ENCODE results near the gene NFIB. TPM values are rescaled to one million over a fixed set of nuclear protein-coding genes. Genes with fewer than 3 reads are reported as not detected.

Gene NFIB
- total and polyA plus RNA-seq, 2 of the 8 experiments (the other 6 are each of a cell fraction or from before 2014, with no cell fraction given) = 2.6 to 13.1 TPM

GRCh38 chr9:14104496-14104895 lies 209.4 kb downstream of the NFIB start:
- Histone ChIP-seq H2BK15ac (ENCODE audit: low read length) (no peak overlapping the region), H2BK5ac (ENCODE audit: low read depth, low read length) (no peak overlapping the region), H3K79me1 (ENCODE audit: low read depth, low read length) (no peaks in the 10 kb centered on the region), H3K4me2 (ENCODE audit: insufficient read depth in 1 of 2, low read depth in 2 of 2, low read length in 2 of 2) (no peak overlapping the region), H3K56ac (replicated peaks; ENCODE audit: insufficient read length, low read depth, low read length) (no peak overlapping the region), H3K23me2 (ENCODE audit: low read depth, low read length) (no peaks in the 10 kb centered on the region), H3K79me2 (ENCODE audit: control insufficient read depth in 1 of 2, insufficient read depth in 2 of 2, low read length in 2 of 2) (no peaks in the 10 kb centered on the region), H4K8ac (ENCODE audit: extremely low read depth, insufficient read depth, low read length) (no peak overlapping the region), H3K36me3 (ENCODE audit: control insufficient read depth in 2 of 4, insufficient read depth in 4 of 4, low read length in 3 of 4) (no peaks in the 10 kb centered on the region), H3K9ac (replicated peaks in 1 of 4; ENCODE audit: extremely low read depth in 1 of 4, low read depth in 3 of 4, low read length in 3 of 4) (no peak overlapping the region), H3K18ac (ENCODE audit: extremely low read depth, low read length) (no peak overlapping the region), H4K20me1 (replicated peaks in 1 of 2; ENCODE audit: control insufficient read depth in 1 of 2, insufficient read depth in 2 of 2, low read length in 2 of 2) (no peaks in the 10 kb centered on the region), H3K27ac (ENCODE audit: low read depth, low read length) (no peak overlapping the region), H2BK120ac (replicated peaks; ENCODE audit: low read depth, low read length) (no peak overlapping the region), H4K5ac (ENCODE audit: insufficient read length, low read depth, low read length) (no peak overlapping the region), H3K14ac (ENCODE audit: insufficient read length) (no peak overlapping the region), H4K91ac (replicated peaks; ENCODE audit: insufficient read length, low read length) (no peak overlapping the region), H3K9me3 (ENCODE audit: insufficient read depth in 2 of 2, low read depth in 1 of 2, low read length in 1 of 2) (no peaks in the 10 kb centered on the region), H2BK12ac (ENCODE audit: low read depth, low read length) (no peak overlapping the region), H3K4me3 (ENCODE audit: extremely low read depth in 1 of 4, insufficient read depth in 2 of 4, low read depth in 3 of 4, low read length in 4 of 4) (no peak overlapping the region), H2AK5ac (ENCODE audit: low read depth, low read length) (no peak overlapping the region), H3K4me1 (replicated peaks in 1 of 4; ENCODE audit: control insufficient read depth in 3 of 4, insufficient read depth in 4 of 4, low read length in 3 of 4) (peaks cover 0 to 13% (median 5%) of the 10 kb centered on the region in 4 experiments; a peak in 5 of 7 replicates), H2AFZ (ENCODE audit: low read length) (no peak overlapping the region), H3K23ac (ENCODE audit: insufficient read length) (no peak overlapping the region), H2BK20ac (ENCODE audit: low read length) (no peak overlapping the region), H3K27me3 (replicated peaks in 1 of 4; ENCODE audit: control insufficient read depth in 3 of 4, extremely low read depth in 1 of 4, insufficient read depth in 3 of 4, low read length in 3 of 4) (no peaks in the 10 kb centered on the region), H3K4ac (replicated peaks; ENCODE audit: insufficient read length, low read depth, low read length) (no peak overlapping the region)
- POLR2A ChIA-PET (ENCODE audit: partially characterized antibody) = no interaction called here
- FAIRE-seq (no peak), DNase-seq (ENCODE audit: low read depth in 1 of 2, low spot score in 2 of 2) (no peak)
- WGBS, 2 experiments (ENCODE audit: extremely low coverage in 1 of 2, insufficient coverage in 1 of 2, insufficient read length in 1 of 2, insufficient replicate concordance in 2 of 2, low coverage in 1 of 2, low lambda C conversion rate in 2 of 2, missing lambda C conversion rate in 1 of 2) = 83% methylated on average over 3 of the region's 3 CpGs; no CpG with 5 or more reads in 1 of the 2 experiments
- CTCF ChIA-PET (ENCODE audit: partially characterized antibody) = interaction anchor here (0.6 kb wide), 1 partner anchor 168 kb away, joined by 3 read pairs; no protein-coding TSS in a partner anchor
- TF ChIP-seq ATF2 (IDR thresholded peaks at IDR 0.05; ENCODE audit: low read length) (no peak), CTBP2 (IDR thresholded peaks at IDR 0.05; ENCODE audit: borderline replicate concordance, insufficient read depth, insufficient read length, low read length) (no peak), SUZ12 (IDR thresholded peaks at IDR 0.05; ENCODE audit: low read length) (no peak), TBP (IDR thresholded peaks at IDR 0.05; ENCODE audit: low read depth, low read length) (no peak), TCF12 (IDR thresholded peaks at IDR 0.05; ENCODE audit: low read depth, low read length) (no peak), NRF1 (IDR thresholded peaks at IDR 0.05; ENCODE audit: low read depth, low read length) (no peak), CEBPB (IDR thresholded peaks at IDR 0.05; ENCODE audit: low read depth, low read length) (no peak), KDM5A (IDR thresholded peaks at IDR 0.05; ENCODE audit: low read length) (no peak), SP1 (IDR thresholded peaks at IDR 0.05; ENCODE audit: low read depth, low read length) (no peak), TEAD4 (IDR thresholded peaks at IDR 0.05; ENCODE audit: low read depth, low read length) (no peak), BACH1 (IDR thresholded peaks at IDR 0.05; ENCODE audit: low read length) (no peak), SIX5 (IDR thresholded peaks at IDR 0.05; ENCODE audit: low read depth, low read length) (no peak), RAD21 (IDR thresholded peaks at IDR 0.05 in 1 of 2, conservative IDR thresholded peaks at IDR 0.05 in 1 of 2; ENCODE audit: low read depth in 2 of 2, low read length in 2 of 2) (no peak)
